Activated T-helper 17 cell treated with anti-CD3 and anti-CD28 coated beads, Interleukin-2, amount 50 U/mL, for 72 hours (primary cell): ENCODE measurements around the gene RSRC2. TPM values are rescaled to one million over a fixed set of nuclear protein-coding genes. Genes with fewer than 3 reads are reported as not detected.
"Not testable (repeated sequence)": the region's sequence is repeated elsewhere in the genome, so short reads cannot be mapped to it uniquely, and the experiment has no call there.

Experiments
- ATAC-seq: fragments of 150-1000 bp; cut with Tn5 transposase; replicated peaks from 2 replicates; pipeline ENCODE4 v1.10.0; 2021; ENCODE audit warnings: mild to moderate bottlenecking, moderate library complexity
- H3K27ac Mint-ChIP-seq: one replicate; pipeline ENCODE4 v1.8.0; 2022; ENCODE audit warnings: mixed read lengths
- H3K27me3 Mint-ChIP-seq: one replicate; pipeline ENCODE4 v1.8.0; 2022; ENCODE audit warnings: mixed read lengths
- H3K36me3 Mint-ChIP-seq: one replicate; pipeline ENCODE4 v1.8.0; 2022; ENCODE audit warnings: low read depth, mild to moderate bottlenecking, mixed read lengths
- H3K4me1 Mint-ChIP-seq: one replicate; pipeline ENCODE4 v1.8.0; 2022; ENCODE audit warnings: mixed read lengths
- H3K4me3 Mint-ChIP-seq: one replicate; pipeline ENCODE4 v1.8.0; 2022; ENCODE audit warnings: mild to moderate bottlenecking, mixed read lengths
- H3K9me3 Mint-ChIP-seq: one replicate; pipeline ENCODE4 v1.8.0; 2022; ENCODE audit warnings: mixed read lengths
- total RNA-seq, 2 donors: library from RNA; stranded (reverse); gene quantifications; one replicate each; pipeline ENCODE4 v1.2.3, GENCODE V29; 2022

RSRC2 gene
- 100 to 1,000 TPM; 103 to 110 TPM for total RNA-seq

GRCh38 chr12:122526683-122527477, at the start of gene RSRC2, which contains the start of gene KNTC1:
TSS of gene RSRC2 (minus strand) at chr12:122526936. CDS start at chr12:122526853, 83 bp downstream.
TSS of gene KNTC1 (plus strand) at chr12:122527249. CDS start at chr12:122530064, 2,815 bp downstream.
- ATAC-seq = peak; percentile 92
- Mint-ChIP-seq H3K4me3 (no peak within 1 kb of the TSS), H3K4me1 (peaks cover 11% of the 10 kb centered on the region), H3K36me3 (no peaks in the 10 kb centered on the region), H3K27me3 (no peaks in the 10 kb centered on the region), H3K9me3 (no peaks in the 10 kb centered on the region), H3K27ac (no peak within 1 kb of the TSS)

- no peaks in the 10 kb centered on the region for H3K27me3 Mint-ChIP-seq
- no peaks in the 10 kb centered on the region for H3K9me3 Mint-ChIP-seq
- no peak for ATAC-seq
- no peak overlapping the region for H3K27ac Mint-ChIP-seq
- H3K4me3 Mint-ChIP-seq = no peak overlapping the region
- H3K36me3 Mint-ChIP-seq = peaks cover 97% of the 10 kb centered on the region
- no peaks in the 10 kb centered on the region for H3K4me1 Mint-ChIP-seq
These were observed 45.1 kb upstream of the RSRC2 start for GRCh38 chr12:122571821-122572220.

GRCh38 chr12:122570006-122570405, 43.3 kb upstream of the RSRC2 start:
- H3K9me3 Mint-ChIP-seq, H3K4me3 Mint-ChIP-seq, H3K27me3 Mint-ChIP-seq, H3K27ac Mint-ChIP-seq, H3K4me1 Mint-ChIP-seq: not testable (repeated sequence)
- peaks cover 92% of the 10 kb centered on the region for H3K36me3 Mint-ChIP-seq
- ATAC-seq = peak; percentile 31

GRCh38 chr12:122569288-122569687, 42.6 kb upstream of the RSRC2 start:
- Mint-ChIP-seq H3K27ac (no peak overlapping the region), H3K27me3 (no peaks in the 10 kb centered on the region)
- no peak for ATAC-seq

GRCh38 chr12:122566816-122567215, 40.1 kb upstream of the RSRC2 start:
- H3K36me3 Mint-ChIP-seq = peaks cover 83% of the 10 kb centered on the region
- H3K4me1 Mint-ChIP-seq, H3K27ac Mint-ChIP-seq: not testable (repeated sequence)

More at GRCh38 chr12:122569288-122569687, 42.6 kb upstream of the RSRC2 start:
- H3K9me3 Mint-ChIP-seq = no peaks in the 10 kb centered on the region
- no peak overlapping the region for H3K4me3 Mint-ChIP-seq
- H3K36me3 Mint-ChIP-seq = peaks cover 91% of the 10 kb centered on the region
- no peaks in the 10 kb centered on the region for H3K4me1 Mint-ChIP-seq

GRCh38 chr12:122563361-122563760, 36.6 kb upstream of the RSRC2 start:
- Mint-ChIP-seq H3K4me1 (no peaks in the 10 kb centered on the region), H3K27ac (no peak overlapping the region)

More at GRCh38 chr12:122566816-122567215, 40.1 kb upstream of the RSRC2 start:
- not testable (repeated sequence) for ATAC-seq, H3K4me3 Mint-ChIP-seq, H3K9me3 Mint-ChIP-seq, H3K27me3 Mint-ChIP-seq

GRCh38 chr12:122560138-122560537, 33.4 kb upstream of the RSRC2 start:
- Mint-ChIP-seq H3K27me3 (no peaks in the 10 kb centered on the region), H3K36me3 (peaks cover 78% of the 10 kb centered on the region), H3K27ac (no peak overlapping the region), H3K9me3 (no peaks in the 10 kb centered on the region), H3K4me1 (no peaks in the 10 kb centered on the region), H3K4me3 (no peak overlapping the region)
- ATAC-seq = no peak

More at GRCh38 chr12:122563361-122563760, 36.6 kb upstream of the RSRC2 start:
- ATAC-seq = no peak
- Mint-ChIP-seq H3K36me3 (peaks cover 71% of the 10 kb centered on the region), H3K4me3 (no peak overlapping the region), H3K9me3 (no peaks in the 10 kb centered on the region), H3K27me3 (no peaks in the 10 kb centered on the region)

GRCh38 chr12:122558745-122559641, 32.3 kb upstream of the RSRC2 start:
- ATAC-seq = no peak
- Mint-ChIP-seq H3K27ac (no peak overlapping the region), H3K4me1 (no peaks in the 10 kb centered on the region), H3K36me3 (peaks cover 81% of the 10 kb centered on the region), H3K4me3 (no peak overlapping the region), H3K9me3 (no peaks in the 10 kb centered on the region), H3K27me3 (no peaks in the 10 kb centered on the region)

GRCh38 chr12:122547330-122547729, 20.6 kb upstream of the RSRC2 start:
- no peak overlapping the region for H3K27ac Mint-ChIP-seq
- H3K9me3 Mint-ChIP-seq = no peaks in the 10 kb centered on the region
- no peak for ATAC-seq
- no peaks in the 10 kb centered on the region for H3K4me1 Mint-ChIP-seq
- no peak overlapping the region for H3K4me3 Mint-ChIP-seq
- no peaks in the 10 kb centered on the region for H3K27me3 Mint-ChIP-seq
- H3K36me3 Mint-ChIP-seq = peaks cover 90% of the 10 kb centered on the region

GRCh38 chr12:122545855-122546254, 19.1 kb upstream of the RSRC2 start:
- H3K4me3 Mint-ChIP-seq = no peak overlapping the region
- H3K4me1 Mint-ChIP-seq = no peaks in the 10 kb centered on the region
- ATAC-seq = no peak
- H3K9me3 Mint-ChIP-seq = no peaks in the 10 kb centered on the region
- H3K36me3 Mint-ChIP-seq = peaks cover 90% of the 10 kb centered on the region
- H3K27ac Mint-ChIP-seq = no peak overlapping the region
- H3K27me3 Mint-ChIP-seq = no peaks in the 10 kb centered on the region

GRCh38 chr12:122544537-122544936, 17.8 kb upstream of the RSRC2 start:
- Mint-ChIP-seq H3K27ac (no peak overlapping the region), H3K9me3 (no peaks in the 10 kb centered on the region), H3K4me1 (no peaks in the 10 kb centered on the region), H3K4me3 (no peak overlapping the region), H3K36me3 (peaks cover 90% of the 10 kb centered on the region), H3K27me3 (no peaks in the 10 kb centered on the region)
- ATAC-seq = no peak

- no peak for ATAC-seq
- H3K9me3 Mint-ChIP-seq = no peaks in the 10 kb centered on the region
- H3K27ac Mint-ChIP-seq = no peak overlapping the region
These were observed 11.8 kb upstream of the RSRC2 start for GRCh38 chr12:122538496-122538895.

GRCh38 chr12:122537021-122537420, 10.3 kb upstream of the RSRC2 start:
- no peak overlapping the region for H3K27ac Mint-ChIP-seq
- no peaks in the 10 kb centered on the region for H3K4me1 Mint-ChIP-seq
- no peaks in the 10 kb centered on the region for H3K27me3 Mint-ChIP-seq
- H3K4me3 Mint-ChIP-seq = no peak overlapping the region
- ATAC-seq = no peak
- peaks cover 37% of the 10 kb centered on the region for H3K36me3 Mint-ChIP-seq
- H3K9me3 Mint-ChIP-seq = no peaks in the 10 kb centered on the region

More at GRCh38 chr12:122538496-122538895, 11.8 kb upstream of the RSRC2 start:
- Mint-ChIP-seq H3K27me3 (no peaks in the 10 kb centered on the region), H3K4me1 (no peaks in the 10 kb centered on the region), H3K4me3 (no peak overlapping the region), H3K36me3 (peaks cover 50% of the 10 kb centered on the region)

- peak overlapping the region; percentile 56 for H3K27ac Mint-ChIP-seq
- ATAC-seq = no peak
- H3K36me3 Mint-ChIP-seq = peaks cover 6% of the 10 kb centered on the region
- no peaks in the 10 kb centered on the region for H3K4me1 Mint-ChIP-seq
- no peaks in the 10 kb centered on the region for H3K9me3 Mint-ChIP-seq
- H3K27me3 Mint-ChIP-seq = no peaks in the 10 kb centered on the region
- no peak overlapping the region for H3K4me3 Mint-ChIP-seq
These were observed 7.1 kb upstream of the RSRC2 start for GRCh38 chr12:122533856-122534255.
